CD8-positive, alpha-beta memory T cell (primary cell): ENCODE measurements around the gene MRPL50. TPM values are rescaled to one million over a fixed set of nuclear protein-coding genes. Genes with fewer than 3 reads are reported as not detected.

ENCODE experiments used
- CTCF ChIA-PET: fragments of 350-600 bp; sonication (Branson Sonifier 250); formaldehyde crosslinking; loops from one replicate; lab custom pipeline; 2021; ENCODE audit warnings: antibody characterized with exemption; lab: Charles Lee
- POLR2A ChIA-PET: fragments of 350-600 bp; sonication (Branson Sonifier 250); formaldehyde crosslinking; loops from one replicate; lab custom pipeline; 2021; ENCODE audit warnings: antibody characterized with exemption; lab: Charles Lee
- DNase-seq, 5 donors: peaks; one replicate each; pipeline versions ENCODE4 v3.0.0 to v3.0.0-alpha.2; 2020 to 2022; ENCODE audit warnings: mixed read lengths in 1 of 5
- H3K27ac ChIP-seq: one replicate; pipeline ENCODE4 v1.7.0; 2013; ENCODE audit warnings: low read depth, mild to moderate bottlenecking, low read length, moderate library complexity
- H3K27me3 ChIP-seq: 2 replicates; pipeline ENCODE4 v1.7.0; 2013; ENCODE audit warnings: low read length, mild to moderate bottlenecking; ENCODE audit not compliant: insufficient read depth, poor library complexity, severe bottlenecking
- H3K36me3 ChIP-seq: 2 replicates; pipeline ENCODE4 v1.7.0; 2013; ENCODE audit warnings: mild to moderate bottlenecking, low read length, moderate library complexity; ENCODE audit not compliant: insufficient read depth
- H3K4me1 ChIP-seq: 2 replicates; pipeline ENCODE4 v1.7.0; 2013; ENCODE audit warnings: mild to moderate bottlenecking, low read length, moderate library complexity; ENCODE audit not compliant: insufficient read depth
- H3K4me3 ChIP-seq: 2 replicates; pipeline ENCODE4 v1.7.0; 2013; ENCODE audit warnings: mild to moderate bottlenecking, low read length
- H3K9me3 ChIP-seq: 2 replicates; pipeline ENCODE4 v1.7.0; 2013; ENCODE audit warnings: mild to moderate bottlenecking, low read length
- H3K27ac Mint-ChIP-seq, 8 donors: one replicate each; pipeline ENCODE4 v1.8.0; 2020 to 2021; ENCODE audit warnings: mixed read lengths in 8 of 8, mild to moderate bottlenecking in 6 of 8, inconsistent platforms in 3 of 8, moderate library complexity in 3 of 8
- H3K27me3 Mint-ChIP-seq, 2 donors: one replicate each; pipeline ENCODE4 v1.8.0; 2020 to 2021; ENCODE audit warnings: mixed read lengths in 2 of 2, mild to moderate bottlenecking in 1 of 2, moderate library complexity in 1 of 2
- H3K36me3 Mint-ChIP-seq, 3 donors: one replicate each; pipeline ENCODE4 v1.8.0; 2020 to 2021; ENCODE audit warnings: mixed read lengths in 3 of 3, inconsistent platforms in 1 of 3, mild to moderate bottlenecking in 1 of 3
- H3K4me1 Mint-ChIP-seq, 3 donors: one replicate each; pipeline ENCODE4 v1.8.0; 2020 to 2021; ENCODE audit warnings: mixed read lengths in 3 of 3, inconsistent platforms in 1 of 3, mild to moderate bottlenecking in 1 of 3
- H3K4me3 Mint-ChIP-seq, 7 donors: one replicate each; pipeline ENCODE4 v1.8.0; 2020 to 2021; ENCODE audit warnings: mixed read lengths in 7 of 7, mild to moderate bottlenecking in 6 of 7, moderate library complexity in 4 of 7, inconsistent platforms in 2 of 7
- H3K9me3 Mint-ChIP-seq, 5 donors: one replicate each; pipeline ENCODE4 v1.8.0; 2020 to 2022; ENCODE audit warnings: mixed read lengths in 5 of 5, mild to moderate bottlenecking in 3 of 5, moderate library complexity in 2 of 5, inconsistent platforms in 1 of 5
- polyA plus RNA-seq: library from polyadenylated mRNA; unstranded; fragments of 300-500 nt; fragmentation: Illumina TruSeq; gene quantifications from one replicate; pipeline ENCODE4 v1.2.3, GENCODE V29; 2021
- total RNA-seq, 2 experiments: library from RNA; stranded (reverse); gene quantifications; one replicate each; pipeline ENCODE4 v1.2.3, GENCODE V29; 2021

The MRPL50 gene
- total and polyA plus RNA-seq, 3 experiments from 2014 or later: 13.0 to 16.4 (median 16.2) TPM

- no peaks in the 10 kb centered on the region for H3K36me3 Mint-ChIP-seq
- Histone ChIP-seq H3K27ac (no peak overlapping the region), H3K27me3 (no peaks in the 10 kb centered on the region), H3K4me3 (no peak overlapping the region), H3K36me3 (no peaks in the 10 kb centered on the region), H3K4me1 (no peaks in the 10 kb centered on the region), H3K9me3 (no peaks in the 10 kb centered on the region)
- peaks cover 0 to 3% (median 0%) of the 10 kb centered on the region in 5 donors for H3K9me3 Mint-ChIP-seq
- ChIA-PET CTCF (no interaction called here), POLR2A (no interaction called here)
- H3K4me1 Mint-ChIP-seq: no peaks in the 10 kb centered on the region
- DNase-seq: no peak
- no peak overlapping the region for H3K4me3 Mint-ChIP-seq
- peaks cover 8 to 9% of the 10 kb centered on the region in 2 donors for H3K27me3 Mint-ChIP-seq
- no peak overlapping the region for H3K27ac Mint-ChIP-seq
Observed at GRCh38 chr9:101356619-101357018, 41.8 kb downstream of the MRPL50 start.

- CTCF ChIA-PET: no interaction called here
- Histone ChIP-seq H3K4me3 (no peak overlapping the region), H3K27me3 (no peaks in the 10 kb centered on the region), H3K27ac (no peak overlapping the region), H3K9me3 (no peaks in the 10 kb centered on the region), H3K36me3 (no peaks in the 10 kb centered on the region), H3K4me1 (no peaks in the 10 kb centered on the region)
- Mint-ChIP-seq H3K36me3 (no peaks in the 10 kb centered on the region), H3K27ac (no peak overlapping the region), H3K4me3 (no peak overlapping the region), H3K9me3 (peaks cover 0 to 3% (median 0%) of the 10 kb centered on the region in 5 donors), H3K4me1 (no peaks in the 10 kb centered on the region), H3K27me3 (peaks cover 8 to 9% of the 10 kb centered on the region in 2 donors)
- POLR2A ChIA-PET: no interaction called here
- DNase-seq: no peak
Observed at GRCh38 chr9:101354765-101355708, 43.4 kb downstream of the MRPL50 start.

GRCh38 chr9:101354143-101354764 is 44.2 kb downstream of the MRPL50 start:
- POLR2A ChIA-PET: no interaction called here
- H3K27ac Mint-ChIP-seq: no peak overlapping the region
- H3K27ac ChIP-seq: no peak overlapping the region

GRCh38 chr9:101353683-101354082 is 44.7 kb downstream of the MRPL50 start:
- Mint-ChIP-seq H3K27me3 (peaks cover 8 to 9% of the 10 kb centered on the region in 2 donors), H3K27ac (no peak overlapping the region)

More at GRCh38 chr9:101354143-101354764, 44.2 kb downstream of the MRPL50 start:
- Histone ChIP-seq H3K27me3 (no peaks in the 10 kb centered on the region), H3K4me3 (no peak overlapping the region), H3K36me3 (no peaks in the 10 kb centered on the region), H3K4me1 (no peaks in the 10 kb centered on the region), H3K9me3 (no peaks in the 10 kb centered on the region)
- Mint-ChIP-seq H3K4me3 (no peak overlapping the region), H3K9me3 (peaks cover 0 to 3% (median 0%) of the 10 kb centered on the region in 5 donors), H3K36me3 (no peaks in the 10 kb centered on the region), H3K4me1 (no peaks in the 10 kb centered on the region), H3K27me3 (peaks cover 8 to 9% of the 10 kb centered on the region in 2 donors)
- CTCF ChIA-PET: no interaction called here
- DNase-seq: no peak

GRCh38 chr9:101352892-101353463 is 45.4 kb downstream of the MRPL50 start:
- POLR2A ChIA-PET: no interaction called here
- no peak for DNase-seq
- no peaks in the 10 kb centered on the region for H3K36me3 ChIP-seq
- H3K9me3 ChIP-seq: no peaks in the 10 kb centered on the region
- no peaks in the 10 kb centered on the region for H3K4me1 ChIP-seq
- H3K4me3 ChIP-seq: no peak overlapping the region
- H3K27ac ChIP-seq: no peak overlapping the region
- CTCF ChIA-PET: no interaction called here
- Mint-ChIP-seq H3K9me3 (peaks cover 0 to 3% (median 0%) of the 10 kb centered on the region in 5 donors), H3K4me1 (no peaks in the 10 kb centered on the region), H3K27me3 (peaks cover 8 to 9% of the 10 kb centered on the region in 2 donors), H3K36me3 (no peaks in the 10 kb centered on the region), H3K27ac (no peak overlapping the region), H3K4me3 (no peak overlapping the region)
- H3K27me3 ChIP-seq: no peaks in the 10 kb centered on the region

More at GRCh38 chr9:101353683-101354082, 44.7 kb downstream of the MRPL50 start:
- H3K27ac ChIP-seq: no peak overlapping the region
- Mint-ChIP-seq H3K4me3 (no peak overlapping the region), H3K9me3 (peaks cover 0 to 3% (median 0%) of the 10 kb centered on the region in 5 donors), H3K36me3 (no peaks in the 10 kb centered on the region), H3K4me1 (no peaks in the 10 kb centered on the region)
- POLR2A ChIA-PET: no interaction called here
- no peaks in the 10 kb centered on the region for H3K9me3 ChIP-seq
- H3K27me3 ChIP-seq: no peaks in the 10 kb centered on the region
- H3K4me1 ChIP-seq: no peaks in the 10 kb centered on the region
- H3K4me3 ChIP-seq: no peak overlapping the region
- CTCF ChIA-PET: no interaction called here
- no peaks in the 10 kb centered on the region for H3K36me3 ChIP-seq
- no peak for DNase-seq

GRCh38 chr9:101350285-101350684 is 48.1 kb downstream of the MRPL50 start:
- Histone ChIP-seq H3K27ac (no peak overlapping the region), H3K36me3 (no peaks in the 10 kb centered on the region), H3K27me3 (no peaks in the 10 kb centered on the region), H3K9me3 (no peaks in the 10 kb centered on the region), H3K4me1 (no peaks in the 10 kb centered on the region), H3K4me3 (no peak overlapping the region)
- Mint-ChIP-seq H3K36me3 (no peaks in the 10 kb centered on the region), H3K9me3 (peaks cover 0 to 2% (median 0%) of the 10 kb centered on the region in 5 donors), H3K4me3 (no peak overlapping the region), H3K27ac (peak overlapping the region in 1 of 8 donors; percentile 46), H3K27me3 (peaks cover 11 to 14% of the 10 kb centered on the region in 2 donors), H3K4me1 (no peaks in the 10 kb centered on the region)
- DNase-seq: no peak
- POLR2A ChIA-PET: no interaction called here
- CTCF ChIA-PET: no interaction called here

GRCh38 chr9:101342595-101342994 is 55.8 kb downstream of the MRPL50 start:
- no peak for DNase-seq

GRCh38 chr9:101341958-101342357 is 56.5 kb downstream of the MRPL50 start:
- no peak overlapping the region for H3K4me3 ChIP-seq
- no peak for DNase-seq
- H3K4me1 Mint-ChIP-seq: no peaks in the 10 kb centered on the region
- no peaks in the 10 kb centered on the region for H3K27me3 ChIP-seq
- CTCF ChIA-PET: no interaction called here
- no peaks in the 10 kb centered on the region for H3K9me3 Mint-ChIP-seq
- POLR2A ChIA-PET: no interaction called here
- H3K27me3 Mint-ChIP-seq: peaks cover 16 to 36% of the 10 kb centered on the region in 2 donors
- H3K4me1 ChIP-seq: no peaks in the 10 kb centered on the region
- no peaks in the 10 kb centered on the region for H3K36me3 Mint-ChIP-seq
- H3K36me3 ChIP-seq: no peaks in the 10 kb centered on the region
- H3K27ac Mint-ChIP-seq: no peak overlapping the region
- H3K9me3 ChIP-seq: no peaks in the 10 kb centered on the region
- H3K4me3 Mint-ChIP-seq: no peak overlapping the region
- no peak overlapping the region for H3K27ac ChIP-seq

More at GRCh38 chr9:101342595-101342994, 55.8 kb downstream of the MRPL50 start:
- Mint-ChIP-seq H3K36me3 (no peaks in the 10 kb centered on the region), H3K4me3 (no peak overlapping the region), H3K9me3 (no peaks in the 10 kb centered on the region), H3K27ac (no peak overlapping the region), H3K4me1 (no peaks in the 10 kb centered on the region), H3K27me3 (peaks cover 16 to 36% of the 10 kb centered on the region in 2 donors)
- POLR2A ChIA-PET: no interaction called here
- CTCF ChIA-PET: no interaction called here
- Histone ChIP-seq H3K36me3 (no peaks in the 10 kb centered on the region), H3K27ac (no peak overlapping the region), H3K9me3 (no peaks in the 10 kb centered on the region), H3K4me3 (no peak overlapping the region), H3K4me1 (no peaks in the 10 kb centered on the region), H3K27me3 (no peaks in the 10 kb centered on the region)
